ENCODE results near the gene FOXO1.
"Not testable (repeated sequence)": the region's sequence is repeated elsewhere in the genome, so short reads cannot be mapped to it uniquely, and the experiment has no call there.

Gene FOXO1

GRCh38 chr13:40666045-40666932 lies at the start of gene FOXO1:
Gene FOXO1, minus strand, starts transcription at chr13:40666641. Its CDS starts 429 bp downstream, at chr13:40666212.
- H3K36me3 Mint-ChIP-seq, result peaks cover 4 to 9% of the 10 kb centered on the region in 2 donors
- no peaks in the 10 kb centered on the region for H3K27me3 Mint-ChIP-seq
- H3K9me3 Mint-ChIP-seq, result no peaks in the 10 kb centered on the region
- DNase-seq (peak; percentile 88), ATAC-seq (replicated peaks) (peak; percentile 61 to 74)
- peak within 1 kb of the TSS; percentile 98 for H3K27ac Mint-ChIP-seq
- H3K4me1 Mint-ChIP-seq, result peaks cover 14 to 37% of the 10 kb centered on the region in 2 donors
- peak within 1 kb of the TSS; percentile 94 to 98 for H3K4me3 Mint-ChIP-seq

GRCh38 chr13:40714433-40714832 lies 48.0 kb upstream of the FOXO1 start:
- DNase-seq, result not testable (repeated sequence)

GRCh38 chr13:40706439-40706838 lies 40.0 kb upstream of the FOXO1 start:
- DNase-seq (no peak), ATAC-seq (replicated peaks) (peak in 1 of 2 donors; percentile 49)
- Mint-ChIP-seq H3K4me1 (peaks cover 4 to 8% of the 10 kb centered on the region in 2 donors), H3K27me3 (no peaks in the 10 kb centered on the region), H3K36me3 (peaks cover 8 to 23% of the 10 kb centered on the region in 2 donors), H3K9me3 (peaks cover 31 to 40% of the 10 kb centered on the region in 2 donors), H3K27ac (no peak overlapping the region), H3K4me3 (no peak overlapping the region)

More at GRCh38 chr13:40714433-40714832, 48.0 kb upstream of the FOXO1 start:
- Mint-ChIP-seq H3K36me3 (peaks cover 45 to 65% of the 10 kb centered on the region in 2 donors), H3K9me3 (peaks cover 16 to 22% of the 10 kb centered on the region in 2 donors)
- not testable (repeated sequence) for H3K4me3 Mint-ChIP-seq; H3K27me3 Mint-ChIP-seq; H3K4me1 Mint-ChIP-seq; ATAC-seq (replicated peaks); H3K27ac Mint-ChIP-seq

GRCh38 chr13:40697711-40698110 lies 31.3 kb upstream of the FOXO1 start:
- Mint-ChIP-seq H3K27me3 (no peaks in the 10 kb centered on the region), H3K27ac (no peak overlapping the region), H3K4me1 (peaks cover 3 to 5% of the 10 kb centered on the region in 2 donors), H3K9me3 (no peaks in the 10 kb centered on the region), H3K36me3 (peaks cover 4% of the 10 kb centered on the region in 2 donors), H3K4me3 (no peak overlapping the region)
- ATAC-seq (replicated peaks) (peak; percentile 48 to 66), DNase-seq (no peak)

GRCh38 chr13:40694426-40694825 lies 28.0 kb upstream of the FOXO1 start:
- Mint-ChIP-seq H3K4me3 (no peak overlapping the region), H3K27ac (no peak overlapping the region), H3K4me1 (peaks cover 3 to 9% of the 10 kb centered on the region in 2 donors), H3K36me3 (peaks cover 4 to 5% of the 10 kb centered on the region in 2 donors), H3K9me3 (no peaks in the 10 kb centered on the region), H3K27me3 (no peaks in the 10 kb centered on the region)
- ATAC-seq (replicated peaks) (no peak), DNase-seq (no peak)

DNA sequence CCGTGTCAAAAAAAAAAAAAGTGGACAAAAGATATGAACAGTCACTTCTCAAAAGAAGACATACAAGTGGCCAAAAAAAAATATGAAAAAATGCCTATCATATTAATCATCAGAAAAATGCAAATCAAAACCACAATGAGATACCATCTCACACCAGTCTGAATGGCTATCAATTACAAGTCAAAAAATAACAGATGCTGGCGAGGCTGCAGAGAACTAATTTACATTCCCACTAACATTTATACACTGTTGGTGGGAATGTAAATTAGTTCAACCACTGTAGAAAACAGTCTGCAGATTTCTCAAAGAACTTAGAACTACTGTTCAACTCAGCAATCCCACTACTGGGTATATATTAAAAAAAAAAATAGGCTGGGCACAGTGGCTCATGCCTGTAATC lies 26.5 kb upstream of the FOXO1 start:
- Mint-ChIP-seq H3K27ac (no peak overlapping the region), H3K27me3 (no peaks in the 10 kb centered on the region), H3K9me3 (no peaks in the 10 kb centered on the region), H3K4me3 (no peak overlapping the region), H3K4me1 (peaks cover 0 to 5% of the 10 kb centered on the region in 2 donors), H3K36me3 (peaks cover 0 to 1% of the 10 kb centered on the region in 2 donors)
- ATAC-seq (replicated peaks) (peak in 1 of 2 donors; percentile 41), DNase-seq (no peak)

GRCh38 chr13:40688781-40689180 lies 22.3 kb upstream of the FOXO1 start:
- Mint-ChIP-seq H3K27ac (no peak overlapping the region), H3K9me3 (no peaks in the 10 kb centered on the region), H3K4me3 (no peak overlapping the region), H3K27me3 (no peaks in the 10 kb centered on the region), H3K4me1 (peaks cover 0 to 4% of the 10 kb centered on the region in 2 donors), H3K36me3 (peaks cover 0 to 1% of the 10 kb centered on the region in 2 donors)
- DNase-seq, result no peak
- no peak for ATAC-seq (replicated peaks)

GRCh38 chr13:40682449-40683240 lies 16.2 kb upstream of the FOXO1 start:
- no peaks in the 10 kb centered on the region for H3K9me3 Mint-ChIP-seq
- peak; percentile 58 to 78 for ATAC-seq (replicated peaks)

DNA sequence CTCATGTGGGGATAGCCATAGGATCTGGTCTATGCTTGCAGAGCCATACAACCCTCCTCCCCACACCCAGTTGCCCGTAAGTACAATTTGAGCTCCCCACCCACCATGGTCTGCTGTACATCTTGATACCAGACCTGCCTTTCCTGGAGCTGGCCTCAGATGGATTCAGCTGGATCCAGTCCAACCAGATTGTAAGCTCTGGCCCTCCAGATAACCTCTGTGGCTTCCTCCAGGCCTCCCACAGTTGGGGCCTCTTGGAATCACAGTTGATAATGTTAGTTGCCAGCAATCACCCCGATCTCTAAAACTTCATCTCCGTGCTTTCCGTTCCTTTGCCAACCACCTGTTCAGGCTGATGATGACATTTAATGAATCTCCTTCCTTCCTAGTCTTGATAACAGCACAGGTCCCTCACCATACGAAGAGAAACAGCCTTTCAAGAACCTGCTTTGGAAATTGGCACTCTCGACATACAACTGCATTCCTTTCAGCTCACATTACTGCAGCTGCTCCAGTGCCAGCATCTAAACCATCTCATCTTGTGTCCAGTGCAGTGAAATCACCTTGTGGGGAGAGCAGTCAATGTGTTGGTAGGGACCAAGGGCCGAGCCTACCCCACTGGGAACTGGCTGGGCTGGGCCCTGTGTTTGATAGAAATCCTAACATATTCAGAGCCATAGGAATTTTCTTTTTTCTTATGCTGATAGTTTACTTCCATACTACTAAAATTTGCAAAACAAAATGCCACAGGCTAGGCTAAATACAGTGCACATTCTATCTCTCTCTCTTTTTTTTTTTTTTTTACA lies 15.1 kb upstream of the FOXO1 start:
- Mint-ChIP-seq H3K4me3 (peak overlapping the region in 1 of 2 donors; percentile 13), H3K27ac (no peak overlapping the region)

More at GRCh38 chr13:40682449-40683240, 16.2 kb upstream of the FOXO1 start:
- no peaks in the 10 kb centered on the region for H3K36me3 Mint-ChIP-seq
- H3K27me3 Mint-ChIP-seq, result no peaks in the 10 kb centered on the region
- peaks cover 17 to 20% of the 10 kb centered on the region in 2 donors for H3K4me1 Mint-ChIP-seq
- H3K4me3 Mint-ChIP-seq, result peak overlapping the region in 1 of 2 donors; percentile 57
- no peak overlapping the region for H3K27ac Mint-ChIP-seq
- no peak for DNase-seq

GRCh38 chr13:40680659-40681323 lies 14.3 kb upstream of the FOXO1 start:
- Mint-ChIP-seq H3K9me3 (no peaks in the 10 kb centered on the region), H3K4me3 (no peak overlapping the region), H3K27ac (peak overlapping the region; percentile 5), H3K36me3 (no peaks in the 10 kb centered on the region), H3K27me3 (no peaks in the 10 kb centered on the region), H3K4me1 (peaks cover 17 to 20% of the 10 kb centered on the region in 2 donors)
- ATAC-seq (replicated peaks) (no peak), DNase-seq (no peak)

More for the DNA sequence above, 15.1 kb upstream of the FOXO1 start:
- Mint-ChIP-seq H3K36me3 (no peaks in the 10 kb centered on the region), H3K9me3 (no peaks in the 10 kb centered on the region), H3K4me1 (peaks cover 17 to 20% of the 10 kb centered on the region in 2 donors), H3K27me3 (no peaks in the 10 kb centered on the region)
- DNase-seq, result no peak
- no peak for ATAC-seq (replicated peaks)

GRCh38 chr13:40679480-40679985 lies 13.1 kb upstream of the FOXO1 start:
- H3K4me3 Mint-ChIP-seq, result no peak overlapping the region
- DNase-seq, result no peak
- ATAC-seq (replicated peaks), result no peak
- H3K9me3 Mint-ChIP-seq, result no peaks in the 10 kb centered on the region
- H3K27ac Mint-ChIP-seq, result no peak overlapping the region
- no peaks in the 10 kb centered on the region for H3K27me3 Mint-ChIP-seq
- peaks cover 17 to 20% of the 10 kb centered on the region in 2 donors for H3K4me1 Mint-ChIP-seq
- H3K36me3 Mint-ChIP-seq, result no peaks in the 10 kb centered on the region

- H3K4me3 Mint-ChIP-seq, result no peak overlapping the region
- DNase-seq (no peak), ATAC-seq (replicated peaks) (no peak)
- no peak overlapping the region for H3K27ac Mint-ChIP-seq
- H3K27me3 Mint-ChIP-seq, result no peaks in the 10 kb centered on the region
- no peaks in the 10 kb centered on the region for H3K9me3 Mint-ChIP-seq
- no peaks in the 10 kb centered on the region for H3K36me3 Mint-ChIP-seq
- peaks cover 18 to 24% of the 10 kb centered on the region in 2 donors for H3K4me1 Mint-ChIP-seq
Measured at GRCh38 chr13:40677064-40677463, 10.6 kb upstream of the FOXO1 start.

DNA sequence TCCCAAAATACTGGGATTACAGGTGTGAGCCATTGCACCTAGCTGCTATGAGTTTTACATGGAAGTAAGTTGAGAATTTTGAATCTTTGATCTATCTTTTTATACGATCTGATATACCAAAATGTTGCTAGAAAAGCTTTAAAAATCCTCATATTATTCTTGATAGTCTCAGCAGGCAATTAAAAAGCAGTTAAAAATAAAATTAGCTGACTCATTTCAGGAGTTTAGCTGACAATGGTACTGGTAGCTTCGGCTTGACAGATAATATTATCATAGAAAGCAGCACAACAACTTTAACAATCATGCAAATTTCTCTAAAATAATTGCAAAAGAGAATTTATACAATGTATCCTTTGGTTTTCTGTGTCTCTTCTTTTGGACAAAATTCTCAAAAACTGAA lies 9.6 kb upstream of the FOXO1 start:
- ATAC-seq (replicated peaks) (no peak), DNase-seq (no peak)
- H3K4me3 Mint-ChIP-seq, result no peak overlapping the region
- H3K4me1 Mint-ChIP-seq, result peaks cover 12 to 17% of the 10 kb centered on the region in 2 donors
- H3K27ac Mint-ChIP-seq, result no peak overlapping the region
- H3K36me3 Mint-ChIP-seq, result no peaks in the 10 kb centered on the region
- H3K27me3 Mint-ChIP-seq, result no peaks in the 10 kb centered on the region
- H3K9me3 Mint-ChIP-seq, result no peaks in the 10 kb centered on the region

All from stimulated activated naive B cell treated with anti-CD40 and anti-IgM and Interleukin-4, amounts not matched to agents 10 μg/mL and 1 μg/mL and 100 μg/mL, for 72 hours (primary cell).